ENCODE results near the gene NNT. TPM values are rescaled to one million over a fixed set of nuclear protein-coding genes. Genes with fewer than 3 reads are reported as not detected.
"Not testable (repeated sequence)": the region's sequence is repeated elsewhere in the genome, so short reads cannot be mapped to it uniquely, and the experiment has no call there.

The NNT gene
- total RNA-seq, 2 experiments from 2014 or later, result 55.4 to 77.5 TPM

- ChIA-PET CTCF (no interaction called here), POLR2A (interaction anchor here (0.6 kb wide), 1 partner anchor 14 kb away, joined by 3 read pairs; no protein-coding TSS in a partner anchor)
- intact Hi-C loops (cut with DNase I, micrococcal nuclease), result no loop called here
- Mint-ChIP-seq H3K36me3 (ENCODE audit: low read depth) (peaks cover 8% of the 10 kb centered on the region), H3K27me3 (no peaks in the 10 kb centered on the region), H3K9me3 (ENCODE audit: low read depth) (no peaks in the 10 kb centered on the region), H3K4me1 (no peaks in the 10 kb centered on the region), H3K4me3 (no peak overlapping the region), H3K27ac (no peak overlapping the region)
- DNase-seq (no peak), ATAC-seq (no peak)
Observed at GRCh38 chr5:43584166-43584699, 18.7 kb upstream of the NNT start.

- ATAC-seq (no peak), DNase-seq (no peak)
- ChIA-PET CTCF (interaction anchor here (0.6 kb wide), 1 partner anchor 200 kb away, joined by 3 read pairs; no protein-coding TSS in a partner anchor), POLR2A (no interaction called here)
- Mint-ChIP-seq H3K4me3 (no peak overlapping the region), H3K27me3 (no peaks in the 10 kb centered on the region), H3K9me3 (ENCODE audit: low read depth) (no peaks in the 10 kb centered on the region), H3K4me1 (no peaks in the 10 kb centered on the region), H3K27ac (no peak overlapping the region), H3K36me3 (ENCODE audit: low read depth) (peaks cover 6% of the 10 kb centered on the region)
- intact Hi-C loops (cut with DNase I, micrococcal nuclease), result no loop called here
Observed at GRCh38 chr5:43588842-43589241, 14.1 kb upstream of the NNT start.

GRCh38 chr5:43589310-43589709, 13.7 kb upstream of the NNT start:
- ATAC-seq, result no peak
- no peaks in the 10 kb centered on the region for H3K9me3 Mint-ChIP-seq (ENCODE audit: low read depth)
- intact Hi-C loops (cut with DNase I, micrococcal nuclease), result no loop called here
- no peaks in the 10 kb centered on the region for H3K27me3 Mint-ChIP-seq
- H3K4me1 Mint-ChIP-seq, result no peaks in the 10 kb centered on the region
- H3K4me3 Mint-ChIP-seq, result no peak overlapping the region
- ChIA-PET POLR2A (no interaction called here), CTCF (no interaction called here)
- peaks cover 6% of the 10 kb centered on the region for H3K36me3 Mint-ChIP-seq (ENCODE audit: low read depth)
- DNase-seq, result no peak
- H3K27ac Mint-ChIP-seq, result no peak overlapping the region

GRCh38 chr5:43590700-43591099, 12.3 kb upstream of the NNT start:
- ChIA-PET CTCF (interaction anchor here (0.6 to 1.3 kb wide), 3 partner anchors 10 to 37 kb away, joined by 3 to 5 read pairs (median 3); no protein-coding TSS in a partner anchor), POLR2A (no interaction called here)
- H3K36me3 Mint-ChIP-seq (ENCODE audit: low read depth), result peaks cover 6% of the 10 kb centered on the region
- no peak for DNase-seq
- no peaks in the 10 kb centered on the region for H3K27me3 Mint-ChIP-seq
- H3K27ac Mint-ChIP-seq, result no peak overlapping the region
- H3K4me1 Mint-ChIP-seq, result no peaks in the 10 kb centered on the region
- H3K9me3 Mint-ChIP-seq (ENCODE audit: low read depth), result no peaks in the 10 kb centered on the region
- H3K4me3 Mint-ChIP-seq, result no peak overlapping the region
- intact Hi-C loops (cut with DNase I, micrococcal nuclease), result no loop called here
- ATAC-seq, result no peak

GRCh38 chr5:43592363-43592762, 10.6 kb upstream of the NNT start:
- H3K27me3 Mint-ChIP-seq, result no peaks in the 10 kb centered on the region
- no peak for DNase-seq
- H3K4me1 Mint-ChIP-seq, result no peaks in the 10 kb centered on the region
- ATAC-seq, result no peak
- no peaks in the 10 kb centered on the region for H3K9me3 Mint-ChIP-seq (ENCODE audit: low read depth)
- H3K27ac Mint-ChIP-seq, result no peak overlapping the region
- H3K36me3 Mint-ChIP-seq (ENCODE audit: low read depth), result peaks cover 6% of the 10 kb centered on the region
- H3K4me3 Mint-ChIP-seq, result no peak overlapping the region
- CTCF ChIA-PET, result interaction anchor here (0.6 kb wide), 1 partner anchor 12 kb away, joined by 3 read pairs; no protein-coding TSS in a partner anchor
- intact Hi-C loops (cut with DNase I, micrococcal nuclease), result no loop called here
- POLR2A ChIA-PET, result no interaction called here

- H3K4me3 Mint-ChIP-seq; H3K9me3 Mint-ChIP-seq (ENCODE audit: low read depth); H3K36me3 Mint-ChIP-seq (ENCODE audit: low read depth); POLR2A ChIA-PET; DNase-seq; ATAC-seq; intact Hi-C loops (cut with DNase I, micrococcal nuclease); H3K27me3 Mint-ChIP-seq; H3K27ac Mint-ChIP-seq: not testable (repeated sequence)
- CTCF ChIA-PET, result interaction anchor here (1.0 kb wide), 1 partner anchor 31 kb away, joined by 3 read pairs; no protein-coding TSS in a partner anchor
- H3K4me1 Mint-ChIP-seq, result peaks cover 12% of the 10 kb centered on the region
Observed at GRCh38 chr5:43598927-43599326, 4.1 kb upstream of the NNT start.

- H3K27me3 Mint-ChIP-seq, result no peaks in the 10 kb centered on the region
- ChIA-PET POLR2A (interaction anchor here (0.6 to 2.5 kb wide), 2 partner anchors 117 to 1172 kb away, joined by 3 to 18 read pairs; partner anchors contain the start of gene TMEM267), CTCF (interaction anchor here (0.9 to 5.0 kb wide), 3 partner anchors 9 to 118 kb away, joined by 3 to 17 read pairs (median 15); partner anchors contain the start of gene TMEM267)
- intact Hi-C loops (cut with DNase I, micrococcal nuclease), result loop anchor here (1.0 to 10.0 kb wide), 11 partner anchors 86 to 1207 kb away; partner anchors contain the start of genes MRPS30 (in 2 of the 2), C5orf34 (in 1 of the 2), NIM1K (in 1 of the 2) and ZNF131 (in 1 of the 2)
- H3K9me3 Mint-ChIP-seq (ENCODE audit: low read depth), result no peaks in the 10 kb centered on the region
- peak overlapping the region; percentile 93 for H3K27ac Mint-ChIP-seq
- H3K4me1 Mint-ChIP-seq, result peaks cover 24% of the 10 kb centered on the region
- H3K4me3 Mint-ChIP-seq, result peak overlapping the region; percentile 95
- DNase-seq, result no peak
- peaks cover 21% of the 10 kb centered on the region for H3K36me3 Mint-ChIP-seq (ENCODE audit: low read depth)
- ATAC-seq, result no peak
Observed at GRCh38 chr5:43601454-43602260, 1.3 kb upstream of the NNT start.

- Mint-ChIP-seq H3K36me3 (ENCODE audit: low read depth) (peaks cover 24% of the 10 kb centered on the region), H3K9me3 (ENCODE audit: low read depth) (no peaks in the 10 kb centered on the region), H3K27ac (peak overlapping the region; percentile 91), H3K4me1 (peaks cover 31% of the 10 kb centered on the region), H3K4me3 (peak overlapping the region; percentile 95), H3K27me3 (no peaks in the 10 kb centered on the region)
- ATAC-seq (peak; percentile 83), DNase-seq (peak; percentile 88)
- ChIA-PET POLR2A (interaction anchor here (0.8 to 2.5 kb wide), 5 partner anchors 28 to 119 kb away, joined by 3 to 18 read pairs (median 4); partner anchors contain the start of genes C5orf34 and TMEM267), CTCF (interaction anchor here (0.7 to 5.0 kb wide), 4 partner anchors 27 to 653 kb away, joined by 3 to 17 read pairs (median 10); partner anchors contain the start of gene TMEM267)
- intact Hi-C loops (cut with DNase I, micrococcal nuclease), result loop anchor here (1.0 to 10.0 kb wide), 13 partner anchors 47 to 1205 kb away; partner anchors contain the start of genes MRPS30 (in 2 of the 2), NIM1K (in 1 of the 2) and ZNF131 (in 1 of the 2)
Observed at GRCh38 chr5:43603344-43604217, 601 bp downstream of the NNT start.

- H3K27me3 Mint-ChIP-seq, result no peaks in the 10 kb centered on the region
- POLR2A ChIA-PET, result interaction anchor here (0.7 kb wide), 1 partner anchor 47 kb away, joined by 7 read pairs; no protein-coding TSS in a partner anchor
- CTCF ChIA-PET, result interaction anchor here (2.8 to 5.0 kb wide), 2 partner anchors 26 to 121 kb away, joined by 15 to 17 read pairs; partner anchors contain the start of gene TMEM267
- H3K36me3 Mint-ChIP-seq (ENCODE audit: low read depth), result peaks cover 29% of the 10 kb centered on the region
- DNase-seq (no peak), ATAC-seq (no peak)
- peak overlapping the region; percentile 91 for H3K27ac Mint-ChIP-seq
- peaks cover 37% of the 10 kb centered on the region for H3K4me1 Mint-ChIP-seq
- intact Hi-C loops (cut with DNase I, micrococcal nuclease), result loop anchor here (5.0 to 10.0 kb wide), 3 partner anchors 210 to 1203 kb away; partner anchors contain the start of gene MRPS30 (in 1 of the 2)
- H3K4me3 Mint-ChIP-seq, result peak overlapping the region; percentile 95
- H3K9me3 Mint-ChIP-seq (ENCODE audit: low read depth), result no peaks in the 10 kb centered on the region
Observed at GRCh38 chr5:43604699-43605098, 1.7 kb downstream of the NNT start.

GRCh38 chr5:43606351-43606750, 3.4 kb downstream of the NNT start:
- Mint-ChIP-seq H3K4me1 (peaks cover 39% of the 10 kb centered on the region), H3K27ac (no peak overlapping the region), H3K9me3 (ENCODE audit: low read depth) (no peaks in the 10 kb centered on the region), H3K4me3 (no peak overlapping the region), H3K27me3 (no peaks in the 10 kb centered on the region), H3K36me3 (ENCODE audit: low read depth) (peaks cover 39% of the 10 kb centered on the region)
- ChIA-PET CTCF (interaction anchor here (0.6 to 5.0 kb wide), 5 partner anchors 17 to 1302 kb away, joined by 3 to 17 read pairs (median 3); no protein-coding TSS in a partner anchor), POLR2A (no interaction called here)
- DNase-seq (no peak), ATAC-seq (no peak)
- intact Hi-C loops (cut with DNase I, micrococcal nuclease), result loop anchor here (5.0 to 10.0 kb wide), 2 partner anchors 212 to 379 kb away; no protein-coding TSS in a partner anchor

All from activated CD4-positive, alpha-beta T cell treated with anti-CD3 and anti-CD28 coated beads for 36 hours (primary cell).